Fibroblast of skin of right quadriceps (primary cell): Measurements from ENCODE around the gene GNE.
A peak's percentile ranks its signal among the peaks of the same experiment; 100 is the strongest.
"Not testable (repeated sequence)": the region's sequence is repeated elsewhere in the genome, so short reads cannot be mapped to it uniquely, and the experiment has no call there.

Experiments
- DNase-seq: peaks from one replicate; pipeline ENCODE4 v3.0.0-alpha.2; 2013

Gene GNE

DNA sequence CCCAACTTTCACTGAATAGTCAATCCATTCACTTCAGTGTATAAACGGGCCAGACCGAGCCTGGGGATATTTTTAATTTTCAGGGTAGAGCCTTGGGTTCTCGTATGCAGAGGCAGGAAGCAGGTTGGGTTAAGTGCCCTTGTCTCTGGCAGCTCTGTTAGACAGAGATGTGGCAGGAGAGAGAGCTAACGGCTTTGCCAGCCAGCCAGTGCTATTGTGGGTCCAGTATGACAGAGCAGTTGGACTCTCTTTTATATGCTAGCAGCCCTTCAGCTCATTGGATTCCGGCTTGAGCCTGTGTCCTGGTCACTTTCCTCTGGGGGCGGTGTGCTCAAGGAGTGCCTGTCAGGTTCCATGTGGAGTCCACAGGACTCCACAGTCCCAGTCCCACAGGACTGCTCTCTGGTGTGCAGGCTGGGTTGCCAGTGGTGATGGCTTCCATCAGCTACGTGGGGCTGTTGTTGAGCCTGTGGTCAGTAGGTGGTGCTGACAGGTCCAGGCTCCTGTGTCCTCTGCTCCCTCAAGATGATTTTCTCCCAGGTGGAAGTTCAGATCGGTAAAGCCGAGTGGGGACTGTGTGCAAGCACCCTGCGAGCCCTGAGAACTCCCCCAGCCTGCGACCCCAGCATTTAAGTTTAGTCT, 53.2 kb downstream of the GNE start:
- DNase-seq, result no peak

DNA sequence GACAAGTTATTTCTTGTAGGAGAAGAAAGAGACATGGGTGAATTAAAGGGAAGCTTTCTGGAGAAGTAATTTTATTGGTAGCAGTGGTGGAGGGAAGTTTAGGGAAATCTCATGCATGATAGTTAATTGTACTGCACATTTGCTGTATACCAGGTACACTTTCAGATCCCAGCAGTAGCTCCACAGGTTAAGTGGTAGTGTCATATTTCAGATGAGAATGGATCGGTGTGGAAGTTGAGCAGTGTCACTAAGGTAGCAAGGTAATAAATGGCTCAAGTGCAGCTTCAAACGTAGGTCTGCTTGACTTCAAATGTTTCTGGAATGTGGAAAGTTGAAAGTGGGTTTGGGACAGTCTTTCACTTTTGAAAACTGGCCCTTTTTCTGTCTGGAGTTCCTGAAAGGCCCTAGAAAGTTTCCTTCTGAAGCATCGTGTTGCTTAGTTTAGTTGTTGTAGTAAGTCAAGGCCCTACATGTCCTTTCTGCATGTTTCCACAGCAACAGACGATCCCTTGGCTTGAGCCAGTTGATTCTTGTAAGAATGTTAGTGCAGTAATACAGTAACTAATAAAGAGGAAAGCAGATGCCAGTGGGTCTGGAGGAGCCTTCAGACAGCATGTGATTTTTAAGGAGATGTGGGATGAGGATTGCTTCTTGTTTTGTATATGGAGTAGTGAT, 63.8 kb downstream of the GNE start:
- DNase-seq, result no peak

DNA sequence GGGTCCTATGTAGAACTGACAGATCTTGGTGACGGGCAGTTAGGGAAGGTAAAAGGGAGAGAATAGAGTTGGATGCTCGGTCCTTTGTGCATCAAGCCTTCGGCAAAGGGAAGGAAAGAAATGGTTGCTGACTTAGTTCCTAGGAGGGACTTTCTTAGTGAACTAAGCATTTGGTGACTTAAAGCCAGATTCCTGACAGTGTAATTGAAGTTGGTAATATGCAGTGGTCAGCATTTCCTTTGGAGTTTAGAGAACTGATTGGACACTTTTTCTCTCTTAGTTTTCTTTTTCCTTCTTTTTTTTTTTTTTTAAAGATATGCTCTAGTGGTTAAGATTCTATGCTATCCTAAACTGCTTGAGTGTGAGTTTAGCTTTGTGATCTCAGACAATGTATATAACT, 65.2 kb downstream of the GNE start:
- DNase-seq, result no peak

DNA sequence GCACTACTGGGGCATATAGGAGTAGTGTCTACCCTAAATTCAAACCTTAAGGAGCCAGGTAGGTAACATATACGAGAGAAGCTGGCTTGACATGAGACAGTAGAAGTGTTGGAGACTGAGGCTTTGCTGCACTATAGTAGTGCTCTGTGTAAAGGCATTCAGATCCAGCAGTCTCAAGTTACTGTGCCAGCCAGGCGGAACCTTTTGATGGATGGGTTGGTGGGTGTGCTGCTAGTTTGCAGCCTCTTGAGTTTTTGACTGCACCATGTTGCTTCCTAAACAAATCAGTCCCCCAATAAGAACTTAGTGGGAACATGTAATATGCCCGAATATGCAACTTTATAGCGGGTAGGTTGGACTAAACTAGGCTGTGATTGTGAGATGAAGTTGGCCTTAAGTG, 66.1 kb downstream of the GNE start:
- no peak for DNase-seq

DNA sequence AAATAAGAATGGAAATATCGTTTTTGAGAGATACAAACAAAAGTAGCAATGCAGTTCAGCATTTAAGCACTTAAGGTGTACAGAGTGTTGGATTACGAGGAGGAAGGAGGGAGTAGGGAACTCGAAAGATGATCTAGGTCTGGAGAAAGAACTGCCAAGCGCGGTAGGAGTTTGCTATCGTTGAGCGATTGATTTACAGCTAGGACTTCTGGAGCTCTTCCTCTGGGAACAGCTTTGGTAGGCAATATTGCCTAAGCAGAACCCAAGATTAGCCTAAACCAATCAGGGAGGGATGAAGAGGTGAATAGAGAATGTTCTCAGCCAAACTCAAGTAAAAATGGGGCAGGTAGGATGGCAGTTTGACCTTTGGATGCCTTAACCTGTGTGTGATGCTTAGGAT, 66.6 kb downstream of the GNE start:
- no peak for DNase-seq

DNA sequence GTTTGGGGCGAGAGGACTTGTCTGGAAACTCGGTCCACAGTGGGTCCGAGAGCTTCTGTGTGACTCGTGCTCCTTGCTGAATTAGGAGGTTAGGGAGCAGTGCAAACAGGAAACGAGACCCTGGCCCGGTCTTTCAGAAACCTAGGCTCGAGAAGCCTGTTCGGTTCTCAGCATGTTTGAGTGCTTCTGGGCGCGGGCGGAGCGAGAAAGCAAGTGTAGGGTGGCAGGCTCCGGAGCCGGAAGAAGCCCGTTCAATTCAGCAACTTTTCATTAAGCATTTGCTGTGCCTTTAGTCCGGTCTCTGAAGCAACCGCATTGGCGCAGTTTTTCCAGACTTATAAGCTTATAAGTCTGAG, 67.0 kb downstream of the GNE start:
- DNase-seq, result no peak

DNA sequence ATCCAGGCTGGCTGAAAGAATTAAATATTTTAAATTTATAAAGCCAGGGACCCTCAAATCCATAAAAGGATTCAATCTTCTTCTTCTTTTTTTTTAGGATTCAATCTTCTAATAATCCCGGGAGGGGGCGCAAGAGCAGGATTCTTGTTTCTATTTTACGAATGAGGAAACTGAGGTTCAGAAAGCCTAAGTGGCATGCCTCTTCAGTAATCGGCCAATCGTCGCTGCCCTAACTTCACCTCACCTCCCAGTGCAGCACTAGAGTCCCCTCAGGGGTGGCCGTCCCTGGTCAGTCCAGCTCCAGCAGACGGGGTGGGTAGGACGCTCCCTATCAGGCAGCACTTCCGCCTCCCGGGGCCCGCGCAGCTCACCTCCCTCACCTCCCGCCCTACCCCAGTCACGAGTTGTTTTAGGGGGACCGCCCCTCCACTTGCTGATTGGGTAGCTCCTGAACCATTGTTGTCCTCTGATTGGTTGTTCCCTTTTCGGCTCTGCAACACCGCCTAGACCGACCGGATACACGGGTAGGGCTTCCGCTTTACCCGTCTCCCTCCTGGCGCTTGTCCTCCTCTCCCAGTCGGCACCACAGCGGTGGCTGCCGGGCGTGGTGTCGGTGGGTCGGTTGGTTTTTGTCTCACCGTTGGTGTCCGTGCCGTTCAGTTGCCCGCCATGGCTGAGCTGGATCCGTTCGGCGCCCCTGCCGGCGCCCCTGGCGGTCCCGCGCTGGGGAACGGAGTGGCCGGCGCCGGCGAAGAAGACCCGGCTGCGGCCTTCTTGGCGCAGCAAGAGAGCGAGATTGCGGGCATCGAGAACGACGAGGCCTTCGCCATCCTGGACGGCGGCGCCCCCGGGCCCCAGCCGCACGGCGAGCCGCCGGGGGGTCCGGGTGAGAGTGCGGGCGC, 67.6 kb downstream of the GNE start, which contains the start of gene CLTA:
TSS of gene CLTA (plus strand) at position 534 of the 902 bp plus-strand sequence. CDS start at position 670, 136 bp downstream.
- DNase-seq, result peak; percentile 99

DNA sequence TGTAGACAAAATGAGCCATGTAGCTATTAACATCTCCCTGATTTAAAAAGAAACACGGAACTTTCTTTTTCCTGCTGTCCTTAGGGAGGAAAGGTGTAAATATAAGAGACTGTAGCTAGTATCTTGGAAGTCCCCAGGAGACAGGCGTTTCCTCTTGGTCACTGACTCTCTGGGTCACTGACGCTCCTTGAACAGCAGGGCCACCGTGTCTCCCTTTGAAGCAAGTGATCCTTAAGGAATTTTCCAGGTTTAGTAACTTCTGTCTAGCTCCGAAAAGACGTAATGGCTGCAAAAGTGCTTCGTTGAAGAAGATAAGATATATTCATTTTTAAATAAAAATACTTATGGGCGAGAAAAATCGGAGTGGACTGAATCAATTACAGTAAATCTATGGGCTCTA, 68.3 kb downstream of the GNE start:
- no peak for DNase-seq

DNA sequence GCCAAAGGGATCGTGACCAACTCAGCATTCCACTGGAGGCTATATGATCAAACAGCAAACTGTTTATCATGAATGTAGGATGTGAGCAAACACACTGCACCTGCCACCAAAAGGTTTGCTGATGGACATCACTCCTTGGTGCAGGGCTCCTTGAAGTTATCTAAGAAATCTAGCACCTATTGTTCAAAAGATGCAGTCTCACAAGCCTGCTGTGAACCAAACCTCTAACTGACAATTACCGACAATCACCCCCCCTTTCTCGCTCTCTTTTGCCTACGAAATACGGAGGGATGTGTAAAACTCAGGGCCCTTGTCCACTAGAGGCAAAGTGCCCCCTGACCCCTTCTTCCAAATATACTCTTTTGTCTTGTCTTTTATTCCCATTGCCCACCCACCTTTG, 70.0 kb downstream of the GNE start:
- no peak for DNase-seq

DNA sequence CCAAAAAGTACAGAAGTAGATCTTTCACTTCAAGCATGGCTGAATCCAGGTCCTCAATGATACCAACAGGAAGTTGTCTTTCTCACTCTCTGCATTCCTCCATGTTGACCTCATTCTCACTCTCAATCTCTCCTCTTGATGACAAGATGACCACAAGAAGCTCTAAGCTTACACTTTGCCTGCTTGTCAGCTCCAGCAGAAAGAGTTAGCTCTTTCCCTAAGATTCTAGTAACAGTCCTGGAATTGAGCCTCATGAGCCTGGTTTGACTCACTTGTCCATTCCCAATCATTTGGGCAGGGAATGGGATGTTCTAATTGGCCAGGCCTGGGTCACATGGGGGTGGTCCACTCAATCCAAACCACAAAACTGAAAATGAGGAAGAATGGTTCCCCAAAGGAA, 70.8 kb downstream of the GNE start:
- peak; percentile 95 for DNase-seq

DNA sequence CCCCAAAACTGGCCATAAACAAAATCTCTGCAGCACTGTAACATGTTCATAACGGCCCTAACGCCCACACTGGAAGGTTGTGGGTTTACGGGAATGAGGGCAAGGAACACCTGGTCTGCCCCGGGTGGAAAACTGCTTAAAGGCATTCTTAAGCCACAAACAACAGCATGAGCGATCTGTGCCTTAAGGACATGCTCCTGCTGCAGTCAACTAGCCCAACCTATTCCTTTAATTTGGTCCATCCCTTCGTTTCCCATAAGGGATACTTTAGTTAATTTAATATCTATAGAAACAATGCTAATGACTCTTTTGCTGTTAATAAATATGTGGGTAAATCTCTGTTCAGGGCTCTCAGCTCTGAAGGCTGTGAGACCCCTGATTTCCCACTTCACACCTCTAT, 78.0 kb downstream of the GNE start:
- not testable (repeated sequence) for DNase-seq

DNA sequence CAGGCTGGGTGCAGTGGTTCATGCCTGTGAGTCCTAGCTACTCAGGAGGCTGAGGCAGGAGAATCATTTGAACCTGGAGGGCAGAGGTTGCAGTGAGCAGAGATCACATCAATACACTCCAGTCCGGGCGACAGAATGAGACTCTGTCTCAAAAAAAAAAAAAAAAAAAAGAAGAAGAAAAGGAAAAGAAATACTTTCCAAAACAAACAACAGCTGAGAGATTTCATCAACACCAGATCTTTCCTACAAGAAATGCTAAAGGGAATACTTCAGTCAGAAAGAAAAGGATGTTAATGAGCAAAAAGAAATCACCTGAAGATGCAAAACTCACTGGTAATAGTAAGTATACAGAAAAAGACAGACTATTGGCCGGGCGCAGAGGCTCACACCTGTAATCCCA, 80.7 kb downstream of the GNE start:
- DNase-seq, result no peak

DNA sequence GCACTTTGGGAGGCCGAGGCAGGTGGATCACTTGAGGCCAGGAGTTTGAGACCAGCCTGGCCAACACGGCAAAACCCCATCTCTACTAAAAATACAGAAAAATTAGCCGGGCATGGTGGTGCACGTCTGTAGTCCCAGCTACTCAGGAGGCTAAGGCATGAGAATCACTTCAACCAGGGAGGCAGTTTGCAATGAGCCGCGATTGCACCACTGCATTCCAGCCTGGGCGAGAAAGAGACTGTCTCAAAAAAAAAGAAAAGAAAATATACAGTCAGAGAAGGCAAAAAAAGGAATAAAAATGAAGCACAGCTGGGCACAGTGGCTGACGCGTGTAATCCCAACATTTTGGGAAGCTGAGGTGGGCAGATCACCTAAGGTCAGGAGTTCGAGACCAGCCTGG, 81.8 kb downstream of the GNE start:
- DNase-seq, result not testable (repeated sequence)

DNA sequence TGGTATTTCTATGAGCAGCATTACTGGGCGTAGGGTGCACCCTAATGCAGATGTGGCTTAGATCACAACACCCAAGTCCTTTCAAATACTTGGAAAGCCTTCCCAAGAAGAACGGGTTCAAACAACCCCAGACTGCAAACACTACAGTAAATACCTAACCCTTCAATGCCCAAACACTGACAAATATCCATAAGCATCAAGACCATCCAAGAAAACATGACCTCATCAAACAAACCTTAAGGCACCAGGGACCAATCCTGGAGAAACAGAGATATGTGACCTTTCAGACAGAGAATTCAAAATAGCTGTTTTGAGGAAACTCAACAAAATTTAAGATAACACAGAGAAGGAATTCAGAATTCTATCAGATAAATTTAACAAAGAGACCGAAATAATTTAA, 83.0 kb downstream of the GNE start:
- not testable (repeated sequence) for DNase-seq

DNA sequence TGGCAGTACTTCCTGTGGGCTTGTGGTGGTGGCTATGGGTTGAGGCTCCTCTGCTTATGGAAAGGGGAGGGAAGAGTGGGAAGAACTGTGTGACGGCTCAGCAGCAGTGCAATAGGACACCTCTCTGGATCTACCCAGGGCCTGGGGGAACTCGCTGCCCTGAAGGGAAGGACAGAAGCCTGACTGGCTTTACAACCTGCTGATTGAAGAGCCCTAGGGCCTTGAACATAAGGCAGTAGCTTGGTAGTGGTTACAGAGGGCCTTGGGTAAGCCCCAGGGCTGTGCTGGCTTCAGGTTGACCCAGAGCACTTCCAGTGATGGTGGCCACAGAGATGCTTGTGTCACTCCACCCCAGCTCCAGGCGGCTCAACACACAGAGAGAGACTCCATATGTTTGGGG, 83.5 kb downstream of the GNE start:
- DNase-seq, result no peak

DNA sequence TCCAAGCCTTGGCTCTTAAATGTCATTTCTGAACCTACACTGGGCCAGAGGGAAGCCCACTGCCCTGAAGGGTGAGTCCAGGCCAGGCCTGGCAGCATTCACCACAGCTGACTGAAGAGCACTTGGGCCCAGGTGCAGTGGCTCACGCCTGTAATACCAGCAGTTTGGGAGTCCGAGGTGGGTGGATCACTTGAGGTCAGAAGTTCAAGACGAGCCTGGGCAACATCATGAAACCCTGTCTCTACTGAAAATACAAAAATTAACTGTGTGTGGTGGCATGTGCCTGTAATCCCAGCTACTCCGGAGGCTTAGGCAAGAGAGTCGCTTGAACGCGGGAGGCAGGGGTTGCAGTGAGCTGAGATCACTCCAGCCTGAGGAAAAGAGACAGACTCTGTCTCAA, 84.0 kb downstream of the GNE start:
- DNase-seq, result no peak

DNA sequence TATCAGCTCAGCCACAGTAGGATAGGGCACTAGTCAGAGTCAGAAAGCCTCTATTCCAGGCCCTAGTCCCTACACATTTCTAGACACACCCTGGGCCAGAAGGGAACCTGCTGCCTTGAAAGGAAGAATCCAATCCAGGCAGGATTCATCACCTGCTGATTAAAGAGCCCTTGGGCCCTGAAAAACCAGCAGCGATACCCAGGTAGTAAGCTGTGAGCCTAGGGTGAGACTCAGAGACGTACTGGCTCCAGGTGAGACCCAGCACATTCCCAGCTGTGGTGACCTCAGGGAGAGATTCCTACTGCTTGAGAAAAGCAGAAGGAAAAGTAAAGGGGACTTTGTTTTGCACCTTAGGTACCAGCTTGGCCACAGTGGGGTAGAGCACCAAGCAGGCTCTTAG, 84.4 kb downstream of the GNE start:
- no peak for DNase-seq

DNA sequence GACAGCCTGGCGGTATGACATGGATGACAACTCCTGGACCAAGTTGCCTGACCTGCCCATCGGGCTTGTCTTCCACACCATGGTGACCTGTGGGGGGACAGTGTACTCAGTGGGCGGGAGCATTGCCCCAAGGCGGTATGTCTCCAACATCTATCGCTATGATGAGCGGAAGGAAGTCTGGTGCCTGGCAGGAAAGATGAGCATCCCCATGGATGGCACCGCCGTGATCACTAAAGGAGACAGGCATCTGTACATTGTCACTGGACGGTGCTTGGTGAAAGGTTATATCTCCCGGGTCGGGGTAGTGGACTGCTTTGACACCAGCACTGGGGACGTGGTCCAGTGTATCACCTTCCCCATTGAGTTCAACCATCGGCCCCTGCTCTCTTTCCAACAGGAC, 87.7 kb downstream of the GNE start:
- DNase-seq, result no peak

DNA sequence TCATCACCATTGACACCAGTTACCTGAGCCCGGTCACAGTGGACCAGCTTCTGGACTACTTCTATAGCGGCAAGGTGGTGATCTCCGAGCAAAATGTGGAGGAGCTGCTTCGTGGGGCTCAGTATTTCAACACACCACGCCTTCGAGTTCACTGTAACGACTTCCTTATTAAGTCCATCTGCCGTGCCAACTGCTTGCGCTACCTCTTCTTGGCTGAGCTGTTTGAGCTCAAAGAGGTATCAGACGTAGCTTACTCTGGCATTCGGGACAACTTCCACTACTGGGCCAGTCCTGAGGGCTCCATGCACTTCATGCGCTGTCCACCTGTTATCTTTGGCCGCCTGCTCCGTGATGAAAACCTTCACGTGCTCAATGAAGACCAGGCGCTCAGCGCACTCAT, 88.5 kb downstream of the GNE start:
- DNase-seq, result no peak

DNA sequence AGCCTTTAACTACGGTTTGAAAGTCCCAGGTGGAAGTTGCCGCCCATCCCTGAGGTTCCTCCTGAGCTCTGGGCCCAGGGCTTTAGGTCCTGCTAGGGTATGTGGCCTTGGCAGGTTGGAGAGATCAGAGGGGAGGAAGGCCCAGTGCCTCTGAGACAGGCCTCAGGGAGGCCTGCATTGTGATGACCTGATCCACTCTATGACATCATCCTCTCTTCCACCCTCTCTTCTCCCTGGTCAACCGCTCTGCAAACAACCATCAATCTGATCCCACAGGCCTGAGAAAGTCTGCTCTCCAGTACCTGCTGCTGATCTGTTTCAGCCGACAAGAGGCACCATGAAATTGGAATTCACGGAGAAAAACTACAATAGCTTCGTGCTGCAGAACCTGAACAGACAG, 89.1 kb downstream of the GNE start, which contains the start of gene CCIN:
TSS of gene CCIN (plus strand) at position 223 of the 400 bp plus-strand sequence. CDS start at position 338, 115 bp downstream.
- DNase-seq, result no peak

DNA sequence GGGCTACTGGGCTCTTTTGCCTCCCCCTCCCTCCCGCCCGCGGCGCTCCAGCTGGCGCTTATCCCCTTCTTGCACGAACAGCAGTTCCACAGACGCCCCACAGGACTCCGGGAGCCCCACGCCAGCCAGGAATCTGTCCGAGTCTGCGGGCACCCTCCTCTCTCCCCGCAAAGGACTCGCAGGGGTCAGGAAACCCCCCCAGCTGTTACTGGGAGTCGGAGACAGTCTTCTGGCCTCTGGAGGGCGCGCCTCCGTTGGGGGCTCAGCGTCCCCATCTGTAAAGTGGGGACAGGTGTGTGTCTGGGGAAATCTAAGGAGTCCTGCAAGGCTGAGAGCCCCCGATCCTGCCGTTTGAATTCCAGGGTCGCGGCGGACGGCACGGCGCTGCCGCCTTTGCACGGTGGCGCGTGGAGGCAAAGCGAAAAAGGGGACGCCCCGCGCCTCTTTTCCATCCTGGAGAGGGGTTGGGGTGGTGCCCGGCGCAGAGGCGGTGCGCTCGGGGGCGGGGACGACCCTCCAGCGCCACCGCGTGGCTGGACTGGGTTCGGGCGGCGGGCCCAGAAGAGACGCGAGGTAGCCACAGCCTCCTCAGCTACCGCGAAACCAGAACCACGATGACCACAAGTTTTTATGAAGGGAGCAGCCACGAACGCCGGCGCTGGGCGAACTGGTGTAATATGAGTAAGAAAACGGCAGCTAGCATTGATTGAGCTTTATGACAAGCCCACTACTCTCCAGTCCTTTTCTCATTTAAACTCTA, 91.9 kb downstream of the GNE start:
- peak; percentile 87 for DNase-seq

DNA sequence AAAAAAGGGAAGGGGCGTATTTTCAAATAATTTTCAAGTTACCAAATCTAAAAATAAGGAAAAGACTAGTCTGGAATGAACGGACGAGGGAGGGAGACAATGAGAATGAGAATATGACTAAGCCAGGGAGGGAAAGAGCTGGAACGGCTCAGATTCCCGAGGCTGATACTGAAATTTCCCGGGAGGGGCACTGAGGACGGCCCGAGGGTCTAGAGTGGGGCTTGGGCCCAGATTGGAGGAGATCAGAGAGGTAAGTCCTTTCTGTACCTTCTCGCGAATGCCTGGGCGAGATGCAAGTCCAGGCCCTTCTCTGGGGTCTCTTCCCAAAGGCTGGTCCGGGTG, 92.5 kb downstream of the GNE start:
- peak; percentile 58 for DNase-seq

DNA sequence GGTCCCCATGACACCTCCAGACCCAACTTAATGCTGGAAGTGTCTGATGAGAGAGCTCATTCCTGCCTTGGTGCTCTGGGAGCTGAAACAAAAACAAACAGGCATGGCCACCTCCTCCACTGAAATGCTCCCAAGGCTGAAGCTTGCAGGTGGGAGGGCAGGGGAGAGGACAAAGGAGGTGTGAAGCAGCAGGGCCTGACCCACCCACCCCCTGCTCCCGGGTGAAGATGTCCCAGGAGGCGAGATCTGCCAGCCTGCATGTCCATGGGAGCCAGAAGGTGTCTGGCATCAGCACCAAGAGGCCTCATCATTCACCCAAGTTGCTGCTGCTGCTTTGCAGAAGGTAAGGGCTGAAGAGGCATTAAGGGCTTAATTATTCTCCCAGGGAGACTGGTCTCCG, 93.3 kb downstream of the GNE start:
- DNase-seq, result no peak
